ENCODE measurements around the gene ZBTB42.

Gene ZBTB42

DNA sequence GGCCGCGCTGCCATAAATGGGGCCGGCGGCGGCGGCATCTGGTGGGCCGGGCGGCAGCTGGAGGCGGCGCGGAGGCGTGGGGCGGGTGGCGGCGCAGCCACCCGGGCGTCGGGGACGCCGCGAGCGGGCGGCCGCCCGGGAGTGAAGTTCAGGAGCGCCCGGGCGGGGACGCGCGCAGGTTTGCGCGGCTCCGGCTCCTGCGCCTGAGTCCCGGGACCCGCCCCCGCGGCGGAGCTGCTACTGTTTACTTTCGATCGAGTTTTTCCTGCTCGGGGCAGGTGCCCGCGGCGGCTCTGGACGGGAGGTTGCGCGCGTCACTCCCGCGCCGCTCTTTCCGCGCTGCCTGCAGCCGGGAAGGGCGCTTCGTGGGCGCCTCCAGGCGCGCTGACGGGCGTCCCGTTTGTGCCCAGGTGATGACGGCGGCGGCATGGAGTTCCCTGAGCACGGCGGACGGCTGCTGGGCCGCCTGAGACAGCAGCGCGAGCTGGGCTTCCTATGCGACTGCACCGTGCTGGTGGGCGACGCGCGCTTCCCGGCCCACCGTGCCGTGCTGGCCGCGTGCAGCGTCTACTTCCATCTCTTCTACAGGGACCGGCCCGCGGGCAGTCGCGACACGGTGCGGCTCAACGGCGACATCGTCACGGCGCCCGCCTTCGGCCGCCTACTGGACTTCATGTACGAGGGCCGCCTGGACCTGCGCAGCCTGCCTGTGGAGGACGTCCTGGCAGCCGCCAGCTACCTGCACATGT, at the start of gene ZBTB42:
ZBTB42 (plus strand) TSS at position 331 of the 749 bp plus-strand sequence; CDS start at position 428, 97 bp downstream.
- H3K4me1 ChIP-seq (ENCODE audit: control insufficient read depth, insufficient read depth, low read length), result peaks cover 58% of the 10 kb centered on the region
- H3K4me3 ChIP-seq (ENCODE audit: low read length), result peak within 1 kb of the TSS; percentile 50
- no peaks in the 10 kb centered on the region for H3K36me3 ChIP-seq (ENCODE audit: control insufficient read depth, insufficient read depth, low read length)
- H3K9ac ChIP-seq (ENCODE audit: low read length), result peak within 1 kb of the TSS; percentile 92
- no peaks in the 10 kb centered on the region for H3K9me3 ChIP-seq (ENCODE audit: control insufficient read depth, low read length)
- no peaks in the 10 kb centered on the region for H3K27me3 ChIP-seq (ENCODE audit: control insufficient read depth, insufficient read depth, low read length)

- no peaks in the 10 kb centered on the region for H3K36me3 ChIP-seq (ENCODE audit: control insufficient read depth, insufficient read depth, low read length)
- peak overlapping the region; percentile 68 for H3K9ac ChIP-seq (ENCODE audit: low read length)
- H3K9me3 ChIP-seq (ENCODE audit: control insufficient read depth, low read length), result no peaks in the 10 kb centered on the region
- no peak overlapping the region for H3K4me3 ChIP-seq (ENCODE audit: low read length)
- H3K27me3 ChIP-seq (ENCODE audit: control insufficient read depth, insufficient read depth, low read length), result no peaks in the 10 kb centered on the region
- H3K4me1 ChIP-seq (ENCODE audit: control insufficient read depth, insufficient read depth, low read length), result peaks cover 52% of the 10 kb centered on the region
These were observed 49.1 kb upstream of the ZBTB42 start for GRCh38 chr14:104751539-104752422.

- H3K4me1 ChIP-seq (ENCODE audit: control insufficient read depth, insufficient read depth, low read length), result peaks cover 47% of the 10 kb centered on the region
- peak overlapping the region; percentile 68 for H3K9ac ChIP-seq (ENCODE audit: low read length)
- no peaks in the 10 kb centered on the region for H3K27me3 ChIP-seq (ENCODE audit: control insufficient read depth, insufficient read depth, low read length)
- H3K36me3 ChIP-seq (ENCODE audit: control insufficient read depth, insufficient read depth, low read length), result no peaks in the 10 kb centered on the region
- H3K9me3 ChIP-seq (ENCODE audit: control insufficient read depth, low read length), result no peaks in the 10 kb centered on the region
- H3K4me3 ChIP-seq (ENCODE audit: low read length), result no peak overlapping the region
These were observed 48.5 kb upstream of the ZBTB42 start for GRCh38 chr14:104752423-104752734.

DNA sequence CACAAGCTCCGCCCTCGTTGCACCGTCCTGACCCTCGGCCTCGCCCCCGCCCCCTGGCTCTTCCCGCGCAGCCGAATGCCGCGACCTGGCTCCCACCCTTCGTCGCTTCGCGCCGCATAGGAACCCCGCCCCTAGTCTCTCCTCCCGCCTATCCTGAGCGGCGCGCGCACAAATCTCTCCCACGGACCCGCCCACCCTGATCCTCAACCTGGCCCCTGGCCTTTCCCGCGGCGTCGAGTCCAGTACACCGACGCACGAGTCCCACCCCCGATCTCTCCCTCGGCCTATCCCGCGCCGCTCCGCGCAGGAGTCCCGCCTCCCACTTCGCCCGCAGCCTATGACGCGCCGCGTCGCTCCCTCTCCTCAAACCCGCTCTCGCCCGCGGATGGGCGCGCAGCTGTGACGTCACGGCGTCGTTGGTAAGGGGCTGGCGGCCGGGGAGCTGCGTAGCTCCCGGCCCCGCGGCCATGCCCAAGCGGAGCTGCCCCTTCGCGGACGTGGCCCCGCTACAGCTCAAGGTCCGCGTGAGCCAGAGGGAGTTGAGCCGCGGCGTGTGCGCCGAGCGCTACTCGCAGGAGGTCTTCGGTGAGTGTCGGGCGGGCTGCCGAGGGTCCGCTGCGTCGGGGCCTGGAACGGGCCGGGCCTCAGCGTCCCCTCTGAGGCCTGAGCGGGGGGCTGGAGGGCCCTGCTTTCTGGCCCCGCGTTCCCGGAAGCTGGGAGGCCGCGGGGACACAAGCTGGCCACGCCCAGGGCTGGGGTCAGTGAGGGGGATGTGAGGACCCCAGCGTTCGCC, 48.0 kb upstream of the ZBTB42 start, which contains the start of gene SIVA1:
SIVA1 (plus strand) TSS at position 413 of the 793 bp plus-strand sequence; CDS start at position 468, 55 bp downstream.
- Histone ChIP-seq H3K27me3 (ENCODE audit: control insufficient read depth, insufficient read depth, low read length) (no peaks in the 10 kb centered on the region), H3K9ac (ENCODE audit: low read length) (peak within 1 kb of the TSS; percentile 81), H3K9me3 (ENCODE audit: control insufficient read depth, low read length) (no peaks in the 10 kb centered on the region), H3K36me3 (ENCODE audit: control insufficient read depth, insufficient read depth, low read length) (no peaks in the 10 kb centered on the region), H3K4me1 (ENCODE audit: control insufficient read depth, insufficient read depth, low read length) (peaks cover 41% of the 10 kb centered on the region), H3K4me3 (ENCODE audit: low read length) (peak within 1 kb of the TSS; percentile 75)

GRCh38 chr14:104753528-104754212, 47.2 kb upstream of the ZBTB42 start:
- Histone ChIP-seq H3K9me3 (ENCODE audit: control insufficient read depth, low read length) (no peaks in the 10 kb centered on the region), H3K4me1 (ENCODE audit: control insufficient read depth, insufficient read depth, low read length) (peaks cover 34% of the 10 kb centered on the region), H3K9ac (ENCODE audit: low read length) (peak overlapping the region; percentile 81), H3K36me3 (ENCODE audit: control insufficient read depth, insufficient read depth, low read length) (peaks cover 3% of the 10 kb centered on the region), H3K27me3 (ENCODE audit: control insufficient read depth, insufficient read depth, low read length) (no peaks in the 10 kb centered on the region), H3K4me3 (ENCODE audit: low read length) (peak overlapping the region; percentile 75)

- Histone ChIP-seq H3K9ac (ENCODE audit: low read length) (peak overlapping the region; percentile 81), H3K36me3 (ENCODE audit: control insufficient read depth, insufficient read depth, low read length) (peaks cover 5% of the 10 kb centered on the region), H3K27me3 (ENCODE audit: control insufficient read depth, insufficient read depth, low read length) (no peaks in the 10 kb centered on the region), H3K4me1 (ENCODE audit: control insufficient read depth, insufficient read depth, low read length) (peaks cover 28% of the 10 kb centered on the region), H3K4me3 (ENCODE audit: low read length) (peak overlapping the region; percentile 75), H3K9me3 (ENCODE audit: control insufficient read depth, low read length) (no peaks in the 10 kb centered on the region)
These were observed 46.6 kb upstream of the ZBTB42 start for GRCh38 chr14:104754213-104754851.

DNA sequence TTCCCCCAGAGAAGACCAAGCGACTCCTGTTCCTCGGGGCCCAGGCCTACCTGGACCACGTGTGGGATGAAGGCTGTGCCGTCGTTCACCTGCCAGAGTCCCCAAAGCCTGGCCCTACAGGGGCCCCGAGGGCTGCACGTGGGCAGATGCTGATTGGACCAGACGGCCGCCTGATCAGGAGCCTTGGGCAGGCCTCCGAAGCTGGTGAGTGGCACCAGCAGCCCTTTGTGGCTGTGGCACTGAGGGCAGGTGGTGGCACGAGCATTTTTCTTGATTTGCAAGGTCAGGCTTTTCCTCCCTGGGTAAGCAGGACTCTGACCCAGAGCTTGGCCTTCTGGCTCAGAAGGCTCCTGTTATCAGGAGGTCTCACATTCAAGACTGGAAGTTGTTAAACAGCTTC, 45.3 kb upstream of the ZBTB42 start:
- Histone ChIP-seq H3K9ac (ENCODE audit: low read length) (no peak overlapping the region), H3K36me3 (ENCODE audit: control insufficient read depth, insufficient read depth, low read length) (peaks cover 5% of the 10 kb centered on the region), H3K4me1 (ENCODE audit: control insufficient read depth, insufficient read depth, low read length) (peaks cover 23% of the 10 kb centered on the region), H3K27me3 (ENCODE audit: control insufficient read depth, insufficient read depth, low read length) (no peaks in the 10 kb centered on the region), H3K4me3 (ENCODE audit: low read length) (no peak overlapping the region), H3K9me3 (ENCODE audit: control insufficient read depth, low read length) (no peaks in the 10 kb centered on the region)

GRCh38 chr14:104756477-104757237, 44.2 kb upstream of the ZBTB42 start:
- Histone ChIP-seq H3K9me3 (ENCODE audit: control insufficient read depth, low read length) (no peaks in the 10 kb centered on the region), H3K4me1 (ENCODE audit: control insufficient read depth, insufficient read depth, low read length) (peaks cover 23% of the 10 kb centered on the region), H3K27me3 (ENCODE audit: control insufficient read depth, insufficient read depth, low read length) (no peaks in the 10 kb centered on the region), H3K4me3 (ENCODE audit: low read length) (no peak overlapping the region), H3K9ac (ENCODE audit: low read length) (no peak overlapping the region), H3K36me3 (ENCODE audit: control insufficient read depth, insufficient read depth, low read length) (peaks cover 5% of the 10 kb centered on the region)

GRCh38 chr14:104757238-104757585, 43.7 kb upstream of the ZBTB42 start:
- Histone ChIP-seq H3K4me1 (ENCODE audit: control insufficient read depth, insufficient read depth, low read length) (peaks cover 20% of the 10 kb centered on the region), H3K27me3 (ENCODE audit: control insufficient read depth, insufficient read depth, low read length) (no peaks in the 10 kb centered on the region), H3K9me3 (ENCODE audit: control insufficient read depth, low read length) (no peaks in the 10 kb centered on the region), H3K4me3 (ENCODE audit: low read length) (no peak overlapping the region), H3K9ac (ENCODE audit: low read length) (no peak overlapping the region), H3K36me3 (ENCODE audit: control insufficient read depth, insufficient read depth, low read length) (peaks cover 5% of the 10 kb centered on the region)

GRCh38 chr14:104757681-104758392, 43.1 kb upstream of the ZBTB42 start:
- no peaks in the 10 kb centered on the region for H3K9me3 ChIP-seq (ENCODE audit: control insufficient read depth, low read length)
- H3K4me1 ChIP-seq (ENCODE audit: control insufficient read depth, insufficient read depth, low read length), result peaks cover 19% of the 10 kb centered on the region
- peaks cover 5% of the 10 kb centered on the region for H3K36me3 ChIP-seq (ENCODE audit: control insufficient read depth, insufficient read depth, low read length)
- no peak overlapping the region for H3K4me3 ChIP-seq (ENCODE audit: low read length)
- no peaks in the 10 kb centered on the region for H3K27me3 ChIP-seq (ENCODE audit: control insufficient read depth, insufficient read depth, low read length)
- no peak overlapping the region for H3K9ac ChIP-seq (ENCODE audit: low read length)
